GM19455 (cell line): ENCODE measurements around the gene ASB1.

Experiments
- ATAC-seq: cut with Tn5 transposase; IDR thresholded peaks from one replicate; pipeline ENCODE4 v1.9.1; 2021; ENCODE audit not compliant: unreplicated experiment

Gene ASB1, protein sequence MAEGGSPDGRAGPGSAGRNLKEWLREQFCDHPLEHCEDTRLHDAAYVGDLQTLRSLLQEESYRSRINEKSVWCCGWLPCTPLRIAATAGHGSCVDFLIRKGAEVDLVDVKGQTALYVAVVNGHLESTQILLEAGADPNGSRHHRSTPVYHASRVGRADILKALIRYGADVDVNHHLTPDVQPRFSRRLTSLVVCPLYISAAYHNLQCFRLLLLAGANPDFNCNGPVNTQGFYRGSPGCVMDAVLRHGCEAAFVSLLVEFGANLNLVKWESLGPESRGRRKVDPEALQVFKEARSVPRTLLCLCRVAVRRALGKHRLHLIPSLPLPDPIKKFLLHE

DNA sequence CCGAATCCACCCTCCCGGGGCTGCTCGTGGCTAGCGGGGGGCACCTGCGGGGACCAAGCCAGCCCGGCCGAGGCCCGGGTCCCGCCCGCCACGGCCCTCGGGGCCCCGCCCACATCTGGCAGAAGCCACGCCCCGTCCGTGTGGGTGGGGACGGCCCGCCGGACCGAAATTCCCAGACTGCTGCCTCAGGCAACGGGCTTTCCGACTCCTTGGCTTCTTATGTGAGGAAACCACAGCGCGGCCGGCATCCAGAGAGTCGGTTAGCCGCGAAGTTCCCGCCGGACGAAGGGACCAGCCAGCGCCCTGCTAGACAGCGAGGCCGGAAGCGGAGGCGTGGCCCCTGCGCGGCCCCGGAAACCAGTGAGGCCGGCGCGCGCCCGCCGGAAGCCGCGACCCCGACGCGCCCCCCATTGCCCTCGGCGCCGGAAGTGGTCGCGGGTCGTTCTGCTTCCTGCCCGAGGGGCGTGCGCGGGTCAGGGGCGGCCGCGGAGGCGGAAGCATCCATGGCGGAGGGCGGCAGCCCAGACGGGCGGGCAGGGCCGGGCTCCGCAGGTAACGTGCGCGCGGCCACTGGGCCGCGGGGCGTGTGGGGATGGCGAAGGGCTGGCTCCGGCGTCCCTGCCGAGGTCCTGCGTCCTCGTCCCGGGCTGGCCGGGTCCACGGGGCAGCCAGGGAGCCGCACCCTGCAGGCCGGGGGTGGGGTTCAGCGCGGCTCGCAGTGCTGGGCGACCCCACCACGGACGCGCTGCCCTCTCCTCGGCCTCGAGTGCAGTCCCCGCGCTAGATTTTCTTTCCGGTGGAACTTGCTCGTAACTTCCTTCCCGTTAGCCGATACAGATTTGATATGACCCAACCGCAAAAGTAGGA lies at the start of gene ASB1:
Gene ASB1 (plus strand): TSS at position 360 of the 867 bp plus-strand sequence. CDS start 144 bp downstream, at position 504.
- peak; percentile 83 for ATAC-seq

DNA sequence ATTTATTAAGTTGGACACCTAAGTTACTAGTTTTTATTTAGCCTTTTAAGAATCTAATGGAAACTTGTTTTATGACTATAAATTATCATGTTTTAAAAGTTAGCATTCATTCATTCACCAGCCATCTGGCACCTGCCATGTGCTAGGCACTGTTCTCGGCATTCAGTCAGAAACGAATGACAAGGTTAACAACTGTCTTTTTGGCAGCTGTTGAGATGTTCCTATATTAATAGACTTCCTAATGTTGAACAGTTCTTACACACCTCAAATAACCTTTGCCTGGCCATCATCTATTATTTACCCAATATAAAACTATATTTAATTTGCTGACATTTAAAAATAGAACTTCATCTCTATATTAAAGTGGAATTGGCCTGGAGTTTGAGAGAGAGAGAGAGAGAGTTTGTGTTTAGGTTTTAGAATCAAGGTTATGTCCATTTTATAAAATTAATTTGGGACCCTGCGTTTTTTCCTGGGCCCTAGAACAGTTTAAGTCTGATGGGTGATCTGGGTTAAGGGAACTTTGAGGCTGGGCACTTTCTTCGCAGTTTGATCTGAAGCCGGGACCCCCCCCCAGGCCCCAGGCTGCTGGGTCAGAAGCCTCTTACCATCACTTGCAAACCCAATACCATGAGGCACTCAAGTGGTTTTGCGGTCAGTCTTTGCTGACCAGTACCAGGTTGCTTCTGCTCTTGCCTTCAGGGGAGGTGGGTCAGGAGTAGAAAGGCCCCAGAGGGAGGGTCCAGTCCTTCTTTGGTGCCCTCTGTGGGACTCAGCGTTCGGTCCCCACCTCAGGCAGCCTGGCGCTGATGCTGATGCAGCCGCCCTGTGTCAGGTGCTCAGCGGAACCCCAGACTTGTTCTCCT lies 48.3 kb upstream of the ASB1 start:
- no peak for ATAC-seq

DNA sequence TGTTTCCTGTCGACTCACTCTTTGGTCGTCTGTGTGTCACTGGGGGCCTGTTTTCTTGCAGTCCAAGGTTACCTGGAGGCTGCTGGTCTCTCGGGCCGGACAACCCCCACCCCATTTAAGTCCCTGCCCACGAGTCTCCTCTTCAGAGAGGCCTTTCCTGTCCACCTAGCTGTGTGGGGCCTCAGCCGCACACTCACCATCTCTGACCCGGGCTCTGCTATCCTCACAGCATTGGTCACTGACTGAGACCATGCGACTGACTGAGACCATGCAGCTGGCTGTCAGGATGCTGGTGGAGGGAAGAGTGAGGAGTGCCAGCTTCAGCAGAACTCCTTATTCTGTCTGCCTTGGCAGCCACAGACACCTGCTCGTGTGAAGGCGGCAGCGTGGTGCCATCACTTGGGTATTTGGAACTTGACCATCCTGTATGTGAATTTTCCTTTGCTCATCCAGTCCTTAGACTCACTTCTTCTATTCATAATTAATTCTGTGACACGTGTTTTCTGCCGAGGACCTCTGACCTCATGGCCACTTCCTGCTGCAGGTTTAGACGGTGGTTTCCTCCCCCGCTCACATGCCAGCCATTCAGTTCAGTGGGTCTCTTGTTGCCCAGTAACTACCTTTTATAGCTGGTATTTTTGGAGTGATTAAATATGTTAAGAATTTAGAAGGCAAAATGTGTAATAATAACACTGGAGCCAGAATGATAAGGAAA lies 47.5 kb upstream of the ASB1 start:
- no peak for ATAC-seq

DNA sequence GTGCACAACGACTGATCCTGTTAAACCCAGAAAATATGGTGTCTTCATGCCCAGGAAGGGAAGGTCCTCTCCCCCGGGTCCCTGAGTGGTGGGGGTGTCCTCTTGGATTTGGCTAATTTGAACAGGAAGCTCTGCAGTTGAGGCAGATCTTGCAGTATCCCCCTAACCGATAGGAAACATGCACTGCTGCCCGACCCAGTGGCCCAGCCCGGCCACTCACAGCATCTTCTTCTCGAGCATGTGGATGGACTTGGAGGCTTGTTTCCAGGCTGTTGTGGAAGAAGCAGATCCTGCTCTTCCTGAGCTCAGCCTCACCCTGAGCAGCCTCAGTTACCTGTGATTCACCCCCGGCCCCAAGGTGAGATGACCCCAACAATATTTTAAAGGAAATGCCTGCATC lies 46.4 kb upstream of the ASB1 start:
- no peak for ATAC-seq

DNA sequence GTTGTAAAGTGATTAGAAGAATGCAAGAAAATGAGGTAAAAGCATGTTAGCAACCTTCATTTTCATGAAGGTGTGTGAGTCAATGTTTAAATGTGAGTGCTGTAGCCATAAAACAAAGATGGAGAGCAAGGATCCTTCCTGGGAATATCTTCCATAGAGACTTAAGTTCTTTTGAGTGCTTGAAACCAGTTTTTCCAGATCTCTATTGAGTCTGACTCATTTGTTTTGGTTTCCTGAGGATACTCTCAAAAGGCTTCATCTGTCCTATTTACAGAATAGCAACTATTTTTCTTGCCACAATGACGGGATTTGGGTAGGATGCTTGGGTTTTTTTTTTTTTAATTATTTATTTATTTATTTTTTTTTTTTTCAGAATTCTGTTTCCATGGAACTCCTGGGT lies 45.9 kb upstream of the ASB1 start:
- ATAC-seq, result no peak

DNA sequence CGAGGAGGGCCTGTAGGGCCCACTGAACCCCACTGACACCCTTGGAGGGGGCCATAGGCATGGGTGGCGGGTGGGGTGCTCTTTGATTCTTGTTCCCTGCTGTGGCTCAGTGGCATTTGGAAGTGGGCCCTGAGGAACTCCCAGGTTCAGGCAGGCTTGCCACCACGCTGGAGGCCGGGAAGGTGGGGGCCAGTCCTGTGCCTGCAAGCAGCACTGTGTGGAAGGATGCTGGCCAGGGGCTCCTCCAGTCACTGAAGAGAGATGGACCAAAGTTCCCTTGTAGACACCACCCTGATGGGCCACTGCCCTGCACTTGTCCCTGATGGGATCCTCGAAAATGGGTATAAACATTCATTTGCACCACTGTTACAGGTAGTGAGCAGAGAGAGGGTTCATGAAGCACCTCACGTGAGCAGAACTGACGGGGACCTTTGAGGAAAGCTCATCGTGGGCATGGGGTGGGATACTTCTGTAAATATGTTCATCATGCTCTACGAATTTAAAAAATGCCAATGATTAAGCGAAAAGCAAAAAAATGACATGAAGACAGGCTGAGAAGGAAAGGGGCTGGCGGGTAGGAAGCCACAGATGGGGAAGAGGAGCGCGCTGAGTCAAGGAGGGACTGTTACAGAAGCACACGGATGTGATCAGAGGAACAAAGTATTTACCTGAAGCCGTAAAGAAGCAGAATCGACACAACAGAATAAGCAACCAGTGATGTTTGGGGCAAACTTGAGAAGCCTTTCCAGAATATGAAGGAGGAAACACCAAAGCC lies 45.2 kb upstream of the ASB1 start:
- ATAC-seq, result no peak

DNA sequence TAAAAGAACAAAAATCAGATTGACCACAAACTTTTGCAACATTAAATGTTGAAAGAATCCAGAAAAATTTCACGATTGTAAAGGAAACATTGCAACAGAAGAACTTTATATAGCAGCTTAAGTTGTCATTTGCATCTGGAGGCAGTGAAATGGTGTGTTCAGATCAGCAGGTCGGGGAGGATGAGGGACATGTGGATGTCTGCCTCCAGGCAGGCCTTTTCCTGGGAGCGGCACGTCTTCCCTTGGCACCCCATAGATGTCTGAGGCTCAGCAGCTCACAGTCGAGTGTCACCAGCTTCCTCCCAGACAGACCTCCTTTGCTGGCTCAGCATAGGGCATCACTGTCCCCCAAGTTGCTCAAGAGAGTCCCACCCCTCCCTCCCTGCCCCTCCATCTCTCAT lies 44.3 kb upstream of the ASB1 start:
- ATAC-seq, result no peak

GRCh38 chr2:238383135-238383534 lies 43.6 kb upstream of the ASB1 start:
- no peak for ATAC-seq

GRCh38 chr2:238383743-238384380 lies 42.9 kb upstream of the ASB1 start:
- no peak for ATAC-seq

- ATAC-seq, result no peak
These were observed 39.4 kb upstream of the ASB1 start for GRCh38 chr2:238387332-238387731.

GRCh38 chr2:238388794-238389193 lies 37.9 kb upstream of the ASB1 start:
- no peak for ATAC-seq

DNA sequence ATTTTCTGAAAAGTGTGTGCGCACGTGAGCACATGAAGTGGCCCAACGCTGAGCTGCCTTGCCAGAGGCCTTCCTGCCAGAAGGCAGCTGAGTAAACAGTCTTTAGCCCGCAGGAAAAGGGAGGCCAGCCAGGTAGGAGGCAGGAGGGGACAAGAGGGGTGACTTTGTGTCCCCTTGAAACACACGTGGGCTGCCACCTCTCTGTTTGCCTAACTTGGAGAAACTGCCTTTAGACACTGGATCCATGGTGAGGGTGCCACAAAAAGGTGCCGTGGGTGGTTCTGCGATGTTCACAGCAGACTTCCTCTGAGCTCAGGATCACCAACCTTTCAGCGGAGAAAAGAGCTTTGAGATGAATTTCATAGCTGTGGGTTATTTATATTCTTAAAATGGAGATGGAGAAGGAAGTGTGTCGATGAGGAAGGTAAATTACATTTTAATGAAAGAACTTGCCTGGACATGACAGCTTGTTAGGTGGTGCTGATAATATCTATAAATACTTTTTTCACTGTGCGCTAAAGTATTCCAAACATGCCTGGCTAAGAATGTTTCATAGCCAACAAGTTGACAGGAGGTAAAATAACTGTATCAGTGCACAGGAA lies 36.6 kb upstream of the ASB1 start:
- ATAC-seq, result no peak

- no peak for ATAC-seq
These were observed 35.6 kb upstream of the ASB1 start for GRCh38 chr2:238391042-238391689.

GRCh38 chr2:238396663-238397062 lies 30.1 kb upstream of the ASB1 start:
- ATAC-seq, result no peak

DNA sequence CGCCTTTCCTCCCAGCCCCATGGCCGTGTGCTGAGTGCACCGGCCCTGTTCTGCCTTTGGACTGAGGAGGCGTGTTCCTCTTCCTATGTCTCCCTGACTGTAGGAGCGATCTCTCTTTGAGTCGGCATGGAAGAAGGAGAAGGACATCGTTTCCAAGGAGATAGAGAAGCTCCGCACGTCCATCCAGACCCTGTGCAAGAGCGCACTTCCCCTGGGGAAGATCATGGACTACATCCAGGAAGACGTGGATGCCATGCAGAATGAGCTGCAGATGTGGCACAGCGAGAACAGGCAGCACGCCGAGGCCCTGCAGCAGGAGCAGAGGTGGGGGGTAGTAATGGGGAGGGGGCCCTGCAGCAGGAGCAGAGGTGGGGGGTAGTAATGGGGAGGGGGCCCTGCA lies 29.4 kb upstream of the ASB1 start:
- ATAC-seq, result no peak

DNA sequence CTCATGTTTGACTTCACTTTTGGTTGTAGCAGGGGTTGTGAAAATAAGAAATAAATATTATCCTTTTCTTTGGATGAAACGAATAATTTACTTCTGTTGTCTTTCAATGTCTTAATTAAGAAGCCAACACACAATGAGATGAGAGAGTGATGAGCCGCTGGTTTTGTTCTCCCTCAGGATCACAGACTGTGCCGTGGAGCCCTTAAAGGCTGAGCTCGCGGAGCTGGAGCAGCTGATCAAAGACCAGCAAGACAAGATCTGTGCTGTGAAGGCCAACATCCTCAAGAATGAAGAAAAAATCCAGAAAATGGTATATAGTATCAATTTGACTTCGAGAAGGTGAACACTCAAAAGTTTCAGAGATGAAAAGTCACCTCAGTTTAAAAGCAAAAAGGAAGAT lies 28.1 kb upstream of the ASB1 start:
- no peak for ATAC-seq

GRCh38 chr2:238399094-238399493 lies 27.6 kb upstream of the ASB1 start:
- no peak for ATAC-seq

- ATAC-seq, result no peak
These were observed 25.2 kb upstream of the ASB1 start for GRCh38 chr2:238401551-238401950.
